A673 (cell line): Measurements from ENCODE around the gene SYS1. TPM values are rescaled to one million over a fixed set of nuclear protein-coding genes. Genes with fewer than 3 reads are reported as not detected.

ENCODE experiments used
- BruUV-seq: library from RNA; stranded (reverse); fragments of 400-500 nt; replicated peaks from 2 replicates; lab custom pipeline; 2021; lab: Mats Ljungman, UMichigan
- CTCF ChIA-PET: fragments of 300-600 bp; sonication (Branson Sonifier 250); formaldehyde crosslinking; loops from one replicate; lab custom pipeline; 2022; ENCODE audit warnings: antibody characterized with exemption; lab: Charles Lee
- POLR2A ChIA-PET: fragments of 300-600 bp; sonication (Branson Sonifier 250); formaldehyde crosslinking; loops from one replicate; lab custom pipeline; 2022; ENCODE audit warnings: antibody characterized with exemption; ENCODE audit not compliant: low non-redundant PET; lab: Charles Lee
- DNase-seq: peaks from one replicate; pipeline ENCODE4 v3.0.0-alpha.2; 2015; ENCODE audit warnings: low spot score
- H3K27ac ChIP-seq: fragments of 200-600 bp; sonication (generic); 2 replicates; pipeline ENCODE4 v1.5.1; 2016; ENCODE audit warnings: mixed run types, low read depth, mild to moderate bottlenecking, mixed read lengths, antibody characterized with exemption, low read length; ENCODE audit not compliant: poor library complexity, severe bottlenecking
- H3K27me3 ChIP-seq: fragments of 200-600 bp; sonication (generic); replicated peaks from 2 replicates; pipeline ENCODE4 v1.6.1; 2017; ENCODE audit warnings: mixed run types, low read depth, mild to moderate bottlenecking, mixed read lengths, antibody characterized with exemption, low read length; ENCODE audit not compliant: insufficient read depth, poor library complexity
- H3K36me3 ChIP-seq: fragments of 200-600 bp; sonication (generic); 2 replicates; pipeline ENCODE4 v1.6.1; 2016; ENCODE audit warnings: mixed run types, mild to moderate bottlenecking, mixed read lengths, antibody characterized with exemption, low read length; ENCODE audit not compliant: insufficient read depth, poor library complexity, severe bottlenecking
- H3K4me1 ChIP-seq: fragments of 200-600 bp; sonication (generic); 2 replicates; pipeline ENCODE4 v1.6.1; 2017; ENCODE audit warnings: mixed run types, mild to moderate bottlenecking, mixed read lengths, antibody characterized with exemption, low read length; ENCODE audit not compliant: insufficient read depth, poor library complexity, severe bottlenecking
- H3K4me3 ChIP-seq: fragments of 200-600 bp; sonication (generic); 2 replicates; pipeline ENCODE4 v1.5.1; 2016; ENCODE audit warnings: low read depth, mixed run types, mild to moderate bottlenecking, mixed read lengths, low read length; ENCODE audit not compliant: poor library complexity, severe bottlenecking
- H3K9me3 ChIP-seq: fragments of 200-600 bp; sonication (generic); 2 replicates; pipeline ENCODE4 v1.6.1; 2016; ENCODE audit warnings: mixed run types, low read depth, mild to moderate bottlenecking, mixed read lengths, antibody characterized with exemption, low read length; ENCODE audit not compliant: poor library complexity, severe bottlenecking
- CTCF ChIP-seq: fragments of 300-800, 200-600 bp; sonication (generic); conservative IDR thresholded peaks from 2 replicates; pipeline ENCODE4 v1.5.1; 2017; ENCODE audit warnings: low read depth, mild to moderate bottlenecking, antibody characterized with exemption, low read length, moderate library complexity, mixed read lengths
- EZH2 ChIP-seq: fragments of 200-600 bp; sonication (generic); IDR thresholded peaks from 2 replicates; pipeline ENCODE4 v1.6.1; 2017; ENCODE audit warnings: borderline replicate concordance, low read depth, mild to moderate bottlenecking, mixed read lengths, antibody characterized with exemption, low read length; ENCODE audit not compliant: poor library complexity, severe bottlenecking
- intact Hi-C: fragments of 100-400 bp; cut with micrococcal nuclease; formaldehyde crosslinking; loops from one replicate; pipeline ENCODE4 v1.10.0; 2022; ENCODE audit not compliant: unreplicated experiment
- total RNA-seq: library from RNA; stranded (reverse); gene quantifications from 2 replicates; pipeline ENCODE4 v1.2.3, GENCODE V29; 2021

The SYS1 gene
- total RNA-seq, 1 experiment from 2014 or later: 22.8 TPM

GRCh38 chr20:45391559-45391958 lies 28.6 kb downstream of the SYS1 start:
- H3K36me3 ChIP-seq: no peaks in the 10 kb centered on the region
- intact Hi-C loops: no loop called here
- H3K9me3 ChIP-seq: no peaks in the 10 kb centered on the region
- CTCF ChIA-PET: interaction anchor here (0.6 to 0.7 kb wide), 2 partner anchors 46 to 52 kb away, joined by 3 to 4 read pairs; no protein-coding TSS in a partner anchor
- no TSS peak for BruUV-seq
- DNase-seq: no peak
- H3K4me3 ChIP-seq: no peak overlapping the region
- H3K27ac ChIP-seq: no peak overlapping the region
- no peaks in the 10 kb centered on the region for H3K27me3 ChIP-seq
- POLR2A ChIA-PET: no interaction called here
- peaks cover 5% of the 10 kb centered on the region for H3K4me1 ChIP-seq
- no peak for TF ChIP-seq EZH2
- no peak for TF ChIP-seq CTCF

- no peak overlapping the region for H3K27ac ChIP-seq
- H3K27me3 ChIP-seq: no peaks in the 10 kb centered on the region
- TF ChIP-seq EZH2: no peak
- TF ChIP-seq CTCF: peak; percentile 52
- intact Hi-C loops: no loop called here
- no TSS peak for BruUV-seq
- H3K4me1 ChIP-seq: peaks cover 5% of the 10 kb centered on the region
- H3K9me3 ChIP-seq: no peaks in the 10 kb centered on the region
- ChIA-PET POLR2A (no interaction called here), CTCF (interaction anchor here (0.6 to 1.2 kb wide), 4 partner anchors 19 to 44 kb away, joined by 4 to 7 read pairs (median 5); partner anchors contain the start of gene SYS1)
- no peaks in the 10 kb centered on the region for H3K36me3 ChIP-seq
- peak; percentile 74 for DNase-seq
- no peak overlapping the region for H3K4me3 ChIP-seq
These were observed 29.8 kb downstream of the SYS1 start for GRCh38 chr20:45392733-45393132.

GRCh38 chr20:45394221-45395113 lies 31.5 kb downstream of the SYS1 start:
- Histone ChIP-seq H3K36me3 (no peaks in the 10 kb centered on the region), H3K4me1 (peaks cover 5% of the 10 kb centered on the region), H3K27ac (no peak overlapping the region), H3K27me3 (no peaks in the 10 kb centered on the region), H3K4me3 (no peak overlapping the region), H3K9me3 (no peaks in the 10 kb centered on the region)
- POLR2A ChIA-PET: no interaction called here
- intact Hi-C loops: no loop called here
- BruUV-seq: no TSS peak
- no peak for TF ChIP-seq EZH2
- CTCF ChIA-PET: no interaction called here
- no peak for DNase-seq
